Measurements from ENCODE around the gene PCIF1.

GRCh38 chr20:45904583-45905504 lies 29.6 kb upstream of the PCIF1 start:
- TF ChIP-seq CTCF (IDR thresholded peaks at IDR 0.05 in 4 of 5, conservative IDR thresholded peaks at IDR 0.05 in 1 of 5) (no peak), POLR2A (IDR thresholded peaks at IDR 0.05) (no peak)

Data from gastrocnemius medialis (tissue), 4 donors.